KMS-11 (cell line): ENCODE data around the gene NSG2.

Experiments
- H2AFZ ChIP-seq: fragments of 200-600 bp; sonication (generic); 2 replicates; pipeline ENCODE4 v1.6.1; 2016; ENCODE audit warnings: antibody characterized with exemption, mixed run types, low read depth
- H3K27ac ChIP-seq: fragments of 200-600 bp; sonication (generic); 2 replicates; pipeline ENCODE4 v1.6.1; 2016; ENCODE audit warnings: mild to moderate bottlenecking, mixed run types
- H3K27me3 ChIP-seq: fragments of 200-600 bp; sonication (generic); 2 replicates; pipeline ENCODE4 v1.6.1; 2017; ENCODE audit warnings: mild to moderate bottlenecking, low read depth, mixed run types, moderate library complexity; ENCODE audit not compliant: insufficient read depth
- H3K36me3 ChIP-seq: fragments of 200-600 bp; sonication (generic); 2 replicates; pipeline ENCODE4 v1.6.1; 2017; ENCODE audit warnings: mild to moderate bottlenecking, mixed run types; ENCODE audit not compliant: insufficient read depth
- H3K4me1 ChIP-seq: fragments of 200-600 bp; sonication (generic); 2 replicates; pipeline ENCODE4 v1.6.1; 2016; ENCODE audit warnings: mild to moderate bottlenecking, low read depth, mixed run types; ENCODE audit not compliant: poor library complexity, severe bottlenecking
- H3K4me2 ChIP-seq: fragments of 200-600 bp; sonication (generic); 2 replicates; pipeline ENCODE4 v1.7.0; 2016; ENCODE audit warnings: mild to moderate bottlenecking, mixed run types
- H3K4me3 ChIP-seq: fragments of 200-600 bp; sonication (generic); IDR thresholded peaks from 2 replicates; pipeline ENCODE4 v1.6.1; 2017; ENCODE audit warnings: low read depth, low read length, mixed read lengths; ENCODE audit not compliant: insufficient read depth
- H3K79me2 ChIP-seq: fragments of 200-600 bp; sonication (generic); 2 replicates; pipeline ENCODE4 v1.6.1; 2016; ENCODE audit warnings: low read depth, mixed run types; ENCODE audit not compliant: insufficient read depth
- H3K9ac ChIP-seq: fragments of 200-600 bp; sonication (generic); 2 replicates; pipeline ENCODE4 v1.6.1; 2016; ENCODE audit warnings: mild to moderate bottlenecking, mixed run types
- H4K20me1 ChIP-seq: fragments of 200-600 bp; sonication (generic); 2 replicates; pipeline ENCODE4 v1.6.1; 2016; ENCODE audit warnings: mild to moderate bottlenecking, mixed run types; ENCODE audit not compliant: insufficient read depth
- TF ChIP-seq, protein P1 (sequence below): fragments of 200-600 bp; sonication (generic); conservative IDR thresholded peaks from 2 replicates; pipeline ENCODE4 v1.6.1; 2017; ENCODE audit warnings: low read depth, mild to moderate bottlenecking, antibody characterized with exemption, low read length, moderate library complexity, mixed read lengths

Gene NSG2

DNA sequence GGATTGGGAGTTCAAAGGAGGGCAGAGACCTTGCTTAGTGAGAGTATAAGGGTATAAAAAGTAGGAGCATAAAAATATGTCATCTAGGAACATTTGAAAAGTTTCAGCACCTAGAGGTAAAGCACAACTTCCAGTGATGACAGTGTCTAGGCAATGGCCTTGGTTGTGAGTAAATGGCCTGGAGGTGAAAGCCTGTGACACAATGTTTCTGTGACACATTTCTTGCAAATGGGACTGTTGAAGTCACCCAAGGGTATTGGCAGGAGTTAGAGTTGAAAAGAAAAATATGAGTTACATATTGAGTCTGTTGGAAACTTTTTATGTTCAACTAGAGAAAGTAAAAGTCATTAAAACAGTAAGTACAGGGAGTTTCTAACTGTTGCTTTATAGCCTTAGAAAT is 41.7 kb upstream of the NSG2 start:
- Histone ChIP-seq H3K9ac (no peak overlapping the region), H3K27ac (no peak overlapping the region), H3K27me3 (no peaks in the 10 kb centered on the region), H3K36me3 (no peaks in the 10 kb centered on the region), H3K4me2 (no peak overlapping the region), H2AFZ (no peak overlapping the region), H3K4me1 (peaks cover under 1% of the 10 kb centered on the region), H4K20me1 (no peaks in the 10 kb centered on the region), H3K4me3 (no peak overlapping the region), H3K79me2 (no peaks in the 10 kb centered on the region)
- TF ChIP-seq, protein P1, sequence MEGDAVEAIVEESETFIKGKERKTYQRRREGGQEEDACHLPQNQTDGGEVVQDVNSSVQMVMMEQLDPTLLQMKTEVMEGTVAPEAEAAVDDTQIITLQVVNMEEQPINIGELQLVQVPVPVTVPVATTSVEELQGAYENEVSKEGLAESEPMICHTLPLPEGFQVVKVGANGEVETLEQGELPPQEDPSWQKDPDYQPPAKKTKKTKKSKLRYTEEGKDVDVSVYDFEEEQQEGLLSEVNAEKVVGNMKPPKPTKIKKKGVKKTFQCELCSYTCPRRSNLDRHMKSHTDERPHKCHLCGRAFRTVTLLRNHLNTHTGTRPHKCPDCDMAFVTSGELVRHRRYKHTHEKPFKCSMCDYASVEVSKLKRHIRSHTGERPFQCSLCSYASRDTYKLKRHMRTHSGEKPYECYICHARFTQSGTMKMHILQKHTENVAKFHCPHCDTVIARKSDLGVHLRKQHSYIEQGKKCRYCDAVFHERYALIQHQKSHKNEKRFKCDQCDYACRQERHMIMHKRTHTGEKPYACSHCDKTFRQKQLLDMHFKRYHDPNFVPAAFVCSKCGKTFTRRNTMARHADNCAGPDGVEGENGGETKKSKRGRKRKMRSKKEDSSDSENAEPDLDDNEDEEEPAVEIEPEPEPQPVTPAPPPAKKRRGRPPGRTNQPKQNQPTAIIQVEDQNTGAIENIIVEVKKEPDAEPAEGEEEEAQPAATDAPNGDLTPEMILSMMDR = no peak

DNA sequence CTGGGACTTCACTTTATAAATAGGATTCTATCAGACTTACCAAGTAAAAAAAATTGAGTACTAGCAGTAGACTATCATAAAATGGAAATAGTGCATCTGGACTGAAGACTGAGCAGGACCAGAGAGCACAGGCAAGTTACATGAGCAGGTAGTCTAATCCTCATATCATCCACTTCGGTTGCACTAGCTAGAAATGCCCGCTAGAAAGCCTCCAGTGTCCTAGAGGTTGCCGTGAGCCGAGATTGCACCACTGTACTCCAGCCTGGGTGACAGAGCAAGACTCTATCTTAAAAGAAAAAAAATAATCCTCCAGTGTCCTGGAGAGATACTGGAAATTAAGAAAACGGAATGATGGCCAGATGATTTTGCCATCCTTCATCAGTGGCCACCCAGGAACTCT is 36.6 kb upstream of the NSG2 start:
- no peak overlapping the region for H3K4me3 ChIP-seq
- no peaks in the 10 kb centered on the region for H3K36me3 ChIP-seq
- H4K20me1 ChIP-seq = no peaks in the 10 kb centered on the region
- H2AFZ ChIP-seq = no peak overlapping the region
- TF ChIP-seq, protein P1 = no peak
- no peaks in the 10 kb centered on the region for H3K79me2 ChIP-seq
- no peaks in the 10 kb centered on the region for H3K27me3 ChIP-seq
- H3K27ac ChIP-seq = no peak overlapping the region
- peak overlapping the region; percentile 68; the same call in 1 of the 2 replicates for H3K4me2 ChIP-seq
- H3K4me1 ChIP-seq = peaks cover 32% of the 10 kb centered on the region
- H3K9ac ChIP-seq = no peak overlapping the region

DNA sequence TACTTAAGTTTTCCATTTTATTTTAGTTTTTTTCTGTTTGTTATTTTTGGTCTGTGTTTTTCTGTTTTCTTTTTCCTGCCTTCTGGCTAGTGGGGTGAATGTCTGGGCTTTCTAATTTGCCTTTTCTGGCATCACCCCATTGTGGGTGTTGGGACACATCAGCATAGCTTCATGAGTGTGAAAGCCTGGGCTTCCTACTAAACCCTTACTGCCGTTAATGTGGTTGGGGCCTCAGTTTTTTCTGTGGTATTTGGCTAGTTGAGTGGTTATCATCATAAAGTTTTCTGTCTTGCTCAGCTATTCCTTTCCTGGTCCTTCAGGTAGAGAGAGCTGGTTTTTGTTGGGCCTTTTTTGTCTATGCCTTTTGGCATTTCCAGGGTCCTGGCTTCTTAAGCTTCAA is 35.1 kb upstream of the NSG2 start:
- Histone ChIP-seq H3K79me2 (no peaks in the 10 kb centered on the region), H3K9ac (no peak overlapping the region), H4K20me1 (no peaks in the 10 kb centered on the region), H3K4me1 (peaks cover 32% of the 10 kb centered on the region), H3K27ac (no peak overlapping the region), H3K4me2 (peak overlapping the region; percentile 68), H2AFZ (peak overlapping the region; percentile 25; the same call in 1 of the 2 replicates), H3K4me3 (no peak overlapping the region), H3K27me3 (no peaks in the 10 kb centered on the region), H3K36me3 (no peaks in the 10 kb centered on the region)
- TF ChIP-seq, protein P1 = no peak

GRCh38 chr5:174011441-174011840 is 34.1 kb upstream of the NSG2 start:
- no peak overlapping the region for H2AFZ ChIP-seq
- no peak overlapping the region for H3K4me3 ChIP-seq
- H3K4me1 ChIP-seq = peaks cover 32% of the 10 kb centered on the region
- no peaks in the 10 kb centered on the region for H3K36me3 ChIP-seq
- no peak overlapping the region for H3K4me2 ChIP-seq
- no peak overlapping the region for H3K27ac ChIP-seq
- no peaks in the 10 kb centered on the region for H4K20me1 ChIP-seq
- H3K27me3 ChIP-seq = no peaks in the 10 kb centered on the region
- no peak overlapping the region for H3K9ac ChIP-seq
- TF ChIP-seq, protein P1 = no peak
- H3K79me2 ChIP-seq = no peaks in the 10 kb centered on the region
